K562 (cell line): Measurements from ENCODE around the gene ZNF438. TPM values are rescaled to one million over a fixed set of nuclear protein-coding genes. Genes with fewer than 3 reads are reported as not detected.

Experiments used
- ATAC-seq: fragments of 200-7000 bp; cut with Tn5 transposase; 3 replicates; pipeline ENCODE4 v1.9.1; 2020; ENCODE audit warnings: moderate library complexity
- BruUV-seq: library from RNA; stranded (reverse); fragments of 400-500 nt; replicated peaks from 2 replicates; lab custom pipeline; 2021; lab: Mats Ljungman, UMichigan
- CTCF ChIA-PET: fragments of 300-600 bp; formaldehyde crosslinking; extraction: SDS; loops from one replicate; lab custom pipeline; 2021; ENCODE audit warnings: low intra/inter-chr PET ratio; lab: Yijun Ruan, JAX
- POLR2A ChIA-PET: fragments of 300-600, 350-650 bp; sonication (Branson Sonifier 250); formaldehyde crosslinking; extraction: SDS; loops from one replicate; lab custom pipeline; 2021; ENCODE audit warnings: antibody characterized with exemption, inconsistent platforms; lab: Yijun Ruan, JAX
- DNase-seq, 4 experiments: peaks; one replicate each; pipeline versions ENCODE4 v3.0.0 to v3.0.0-alpha.2; 2011 to 2018; ENCODE audit warnings: low spot score in 3 of 4, mixed read lengths in 3 of 4; ENCODE audit errors: extremely low read depth in 1 of 4
- FAIRE-seq: peaks from 2 replicates; lab custom pipeline; 2011; peaks lifted over from hg19 to GRCh38; lab: Jason Lieb, UNC
- H2AFZ ChIP-seq: 2 replicates; pipeline ENCODE4 v1.6.0; 2011; ENCODE audit warnings: low read depth, low read length, control low read depth, inconsistent platforms
- H3K27ac ChIP-seq: fragments of 200-600 bp; 3 replicates; pipeline ENCODE4 v1.8.0; 2011; ENCODE audit warnings: low read depth, mild to moderate bottlenecking, control low read depth, inconsistent platforms, low read length, moderate library complexity, mixed read lengths; ENCODE audit errors: extremely low read depth
- H3K27me3 ChIP-seq, 2 experiments: fragments of 300-600 bp in 1 of 2; 2 replicates in 1 of 2; 3 replicates in 1 of 2; pipeline versions ENCODE4 v1.6.0 to v1.8.0; 2011; ENCODE audit warnings: inconsistent platforms in 2 of 2, low read length in 2 of 2, mild to moderate bottlenecking in 1 of 2, mixed read lengths in 1 of 2, moderate library complexity in 1 of 2; ENCODE audit not compliant: control insufficient read depth in 2 of 2, insufficient read depth in 2 of 2
- H3K36me3 ChIP-seq: fragments of 300-600 bp; 3 replicates; pipeline ENCODE4 v1.8.0; 2011; ENCODE audit warnings: mild to moderate bottlenecking, low read length, inconsistent platforms; ENCODE audit not compliant: control insufficient read depth, insufficient read depth
- H3K4me1 ChIP-seq, 2 experiments: fragments of 200-600 bp in 1 of 2; replicated peaks in 1 of 2; 2 replicates in 1 of 2; 3 replicates in 1 of 2; pipeline versions ENCODE4 v1.5.1 to v1.8.0; 2011; ENCODE audit warnings: inconsistent platforms in 2 of 2, low read length in 2 of 2, mild to moderate bottlenecking in 1 of 2, mixed read lengths in 1 of 2, moderate library complexity in 1 of 2; ENCODE audit not compliant: control insufficient read depth in 2 of 2, insufficient read depth in 2 of 2
- H3K4me2 ChIP-seq: 2 replicates; pipeline ENCODE4 v1.6.1; 2011; ENCODE audit warnings: low read length, control low read depth, inconsistent platforms, mixed read lengths; ENCODE audit not compliant: insufficient read depth
- H3K4me3 ChIP-seq: fragments of 200-600 bp; sonication (generic), shearing (Covaris generic); 2 replicates; pipeline ENCODE4 v1.5.1; 2016; ENCODE audit warnings: control low read depth, inconsistent platforms
- H3K79me2 ChIP-seq: fragments of 200-600 bp; 3 replicates; pipeline ENCODE4 v1.8.0; 2011; ENCODE audit warnings: low read length, inconsistent platforms; ENCODE audit not compliant: control insufficient read depth, insufficient read depth
- H3K9ac ChIP-seq, 2 experiments: 2 replicates each; pipeline versions ENCODE4 v1.6.0 to v1.6.1; 2011; ENCODE audit warnings: low read depth in 2 of 2, low read length in 2 of 2, control low read depth in 1 of 2, inconsistent platforms in 1 of 2, mild to moderate bottlenecking in 1 of 2, mixed read lengths in 1 of 2; ENCODE audit not compliant: insufficient read depth in 1 of 2
- H3K9me1 ChIP-seq: one replicate; pipeline ENCODE4 v1.6.0; 2011; ENCODE audit warnings: inconsistent platforms, mild to moderate bottlenecking, low read length, moderate library complexity; ENCODE audit not compliant: control insufficient read depth, insufficient read depth
- H3K9me3 ChIP-seq: replicated peaks from 2 replicates; pipeline ENCODE4 v1.5.1; 2011; ENCODE audit warnings: low read depth, low read length, inconsistent platforms; ENCODE audit not compliant: control insufficient read depth, insufficient read depth
- H4K20me1 ChIP-seq: replicated peaks from 2 replicates; pipeline ENCODE4 v1.6.1; 2011; ENCODE audit warnings: low read length, inconsistent platforms, mixed read lengths; ENCODE audit not compliant: control insufficient read depth, insufficient read depth
- BCOR ChIP-seq: fragments of 450-650 bp; IDR thresholded peaks from 2 replicates; pipeline ENCODE4 v1.6.1; 2016
- PHF20 ChIP-seq: fragments of 450-650 bp; IDR thresholded peaks from 2 replicates; pipeline ENCODE4 v1.6.1; 2018; ENCODE audit not compliant: partially characterized antibody
- TAF9B ChIP-seq: fragments of 450-650 bp; IDR thresholded peaks from 2 replicates; pipeline ENCODE4 v1.6.1; 2018; ENCODE audit warnings: mild to moderate bottlenecking; ENCODE audit not compliant: partially characterized antibody
- WGBS: fragments of 100-300 bp; shearing (Covaris generic); methylation state at CpG from one replicate; pipeline ENCODE4 v1.1.6; 2016; ENCODE audit warnings: low coverage, mixed read lengths; ENCODE audit not compliant: insufficient coverage; ENCODE audit errors: missing lambda C conversion rate; 5-methylcytosine and 5-hydroxymethylcytosine counted together
- in situ Hi-C: fragments of 300-500 bp; cut with MboI; formaldehyde crosslinking; loops from 4 replicates; pipeline ENCODE4 v1.15.0; 2018; ENCODE audit warnings: inconsistent platforms, mixed read lengths
- intact Hi-C: fragments of 100-400 bp; cut with micrococcal nuclease; formaldehyde crosslinking; loops from 2 replicates; pipeline ENCODE4 v1.14.2; 2022
- polyA plus RNA-seq, 8 experiments: library from polyadenylated mRNA; depleted of rRNA in 4 of 8; stranded (reverse) in 5 of 8; unstranded in 3 of 8; fragments of >200 nt; fragmentation: Nextera tagmentation in 2 of 8; fragmentation: Illumina TruSeq in 1 of 8; extraction: Ambion mirVana in 2 of 8; extraction: Trizol in 1 of 8; gene quantifications; 2 replicates each; pipeline versions ENCODE4 v1.2.1 to v1.2.3, GENCODE V29; 2011 to 2014; ENCODE audit warnings: inconsistent platforms in 1 of 8, missing spikeins in 1 of 8
- total RNA-seq, 7 experiments: library from RNA; depleted of rRNA in 6 of 7; stranded (reverse); fragments of >200 nt in 6 of 7; fragmentation: Illumina TruSeq in 2 of 7; extraction: Trizol in 2 of 7; gene quantifications; 2 replicates each; pipeline versions ENCODE4 v1.2.1 to v1.2.3, GENCODE V29; 2011 to 2021; ENCODE audit warnings: low replicate concordance in 1 of 7
- TF ChIP-seq, protein P1 (sequence below): fragments of 450-650 bp; IDR thresholded peaks from 2 replicates; pipeline ENCODE4 v1.6.1; 2016; ENCODE audit warnings: mild to moderate bottlenecking

ZNF438 gene
- total and polyA plus RNA-seq, 9 of the 15 experiments (the other 6 are each of a cell fraction or from before 2014, with no cell fraction given): 0.45 to 1.5 (median 0.91) TPM

DNA sequence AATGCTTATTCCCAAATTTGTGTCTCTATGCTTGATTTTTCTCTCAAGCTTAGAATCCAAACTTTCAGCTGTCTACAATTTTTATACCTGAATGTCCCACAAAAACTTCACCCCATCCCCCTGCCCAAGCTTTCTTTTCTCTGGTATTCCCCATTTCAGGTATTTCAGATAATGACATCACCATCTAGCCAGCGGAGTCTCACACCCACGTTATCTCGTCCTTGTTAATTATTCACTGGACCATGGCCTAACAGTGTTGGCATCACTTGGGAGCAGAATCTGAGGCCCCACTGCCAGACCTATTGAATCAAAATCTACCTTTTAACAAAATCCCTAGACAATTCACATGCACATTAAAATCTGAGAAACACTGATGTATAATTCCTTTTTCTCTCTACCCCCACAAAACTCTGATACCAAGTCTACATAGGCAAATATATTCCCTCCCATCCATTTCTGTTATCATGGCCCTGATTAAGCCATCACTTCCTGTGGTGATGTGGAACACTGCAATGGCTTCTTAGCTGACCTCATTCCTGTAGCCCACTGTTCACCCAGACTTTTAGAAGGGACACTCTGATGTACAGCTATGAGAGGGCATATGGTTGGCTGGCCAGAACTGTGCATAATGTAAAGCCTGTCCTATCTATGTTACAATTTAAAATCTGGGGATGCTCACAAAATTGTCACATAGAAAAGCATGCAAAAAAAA is 31.4 kb downstream of the ZNF438 start:
- no peaks in the 10 kb centered on the region for H3K27me3 ChIP-seq
- no peak for DNase-seq
- in situ Hi-C loops (no loop called here), intact Hi-C loops (no loop called here)
- ATAC-seq: no peak
- no peaks in the 10 kb centered on the region for H3K79me2 ChIP-seq
- 0% methylated on average over 3 of the region's 3 CpGs for WGBS
- no peak overlapping the region for H3K4me3 ChIP-seq
- no peaks in the 10 kb centered on the region for H3K9me3 ChIP-seq
- H2AFZ ChIP-seq: no peak overlapping the region
- H3K27ac ChIP-seq: no peak overlapping the region
- no peak overlapping the region for H3K4me2 ChIP-seq
- no peaks in the 10 kb centered on the region for H3K4me1 ChIP-seq
- FAIRE-seq: no peak
- no peak for TF ChIP-seq TAF9B
- TF ChIP-seq, protein P1, sequence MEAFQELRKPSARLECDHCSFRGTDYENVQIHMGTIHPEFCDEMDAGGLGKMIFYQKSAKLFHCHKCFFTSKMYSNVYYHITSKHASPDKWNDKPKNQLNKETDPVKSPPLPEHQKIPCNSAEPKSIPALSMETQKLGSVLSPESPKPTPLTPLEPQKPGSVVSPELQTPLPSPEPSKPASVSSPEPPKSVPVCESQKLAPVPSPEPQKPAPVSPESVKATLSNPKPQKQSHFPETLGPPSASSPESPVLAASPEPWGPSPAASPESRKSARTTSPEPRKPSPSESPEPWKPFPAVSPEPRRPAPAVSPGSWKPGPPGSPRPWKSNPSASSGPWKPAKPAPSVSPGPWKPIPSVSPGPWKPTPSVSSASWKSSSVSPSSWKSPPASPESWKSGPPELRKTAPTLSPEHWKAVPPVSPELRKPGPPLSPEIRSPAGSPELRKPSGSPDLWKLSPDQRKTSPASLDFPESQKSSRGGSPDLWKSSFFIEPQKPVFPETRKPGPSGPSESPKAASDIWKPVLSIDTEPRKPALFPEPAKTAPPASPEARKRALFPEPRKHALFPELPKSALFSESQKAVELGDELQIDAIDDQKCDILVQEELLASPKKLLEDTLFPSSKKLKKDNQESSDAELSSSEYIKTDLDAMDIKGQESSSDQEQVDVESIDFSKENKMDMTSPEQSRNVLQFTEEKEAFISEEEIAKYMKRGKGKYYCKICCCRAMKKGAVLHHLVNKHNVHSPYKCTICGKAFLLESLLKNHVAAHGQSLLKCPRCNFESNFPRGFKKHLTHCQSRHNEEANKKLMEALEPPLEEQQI: no peak
- no peak for TF ChIP-seq BCOR
- TF ChIP-seq PHF20: no peak
- H4K20me1 ChIP-seq: no peaks in the 10 kb centered on the region
- BruUV-seq: no TSS peak
- no peaks in the 10 kb centered on the region for H3K36me3 ChIP-seq
- CTCF ChIA-PET: no interaction called here
- no peaks in the 10 kb centered on the region for H3K9me1 ChIP-seq
- H3K9ac ChIP-seq: no peak overlapping the region
- POLR2A ChIA-PET: no interaction called here
